SK-N-SH (cell line): ENCODE results near the gene MAP3K7. TPM values are rescaled to one million over a fixed set of nuclear protein-coding genes. Genes with fewer than 3 reads are reported as not detected.

Experiments
- CTCF ChIA-PET: fragments of 300-600, 350-600 bp; formaldehyde crosslinking; extraction: SDS; loops from one replicate; lab custom pipeline; 2021; lab: Yijun Ruan, JAX
- POLR2A ChIA-PET: fragments of 350-600 bp; sonication (Branson Sonifier 250); formaldehyde crosslinking; extraction: SDS; loops from one replicate; lab custom pipeline; 2020; ENCODE audit warnings: antibody characterized with exemption, inconsistent platforms; lab: Yijun Ruan, JAX
- DNase-seq: peaks from one replicate; pipeline ENCODE4 v3.0.0; 2012
- H2AFZ ChIP-seq: fragments of 200-600 bp; sonication (generic); 2 replicates; pipeline ENCODE4 v1.8.1; 2016; ENCODE audit warnings: antibody characterized with exemption, mild to moderate bottlenecking, low read depth
- H3F3A ChIP-seq: fragments of 200-600 bp; sonication (generic); replicated peaks from 2 replicates; pipeline ENCODE3; 2016; ENCODE audit warnings: antibody characterized with exemption, mild to moderate bottlenecking; ENCODE audit not compliant: insufficient read depth
- H3K27ac ChIP-seq, 2 experiments: fragments of 200-500 bp in 1 of 2; fragments of 200-600 bp in 1 of 2; sonication (Bioruptor generic) in 1 of 2; sonication (generic), shearing (Covaris generic) in 1 of 2; 2 replicates each; pipeline versions ENCODE4 v1.5.1 to v1.6.1; 2014 to 2016; ENCODE audit warnings: low read depth in 2 of 2, inconsistent platforms in 1 of 2, low read length in 1 of 2, mild to moderate bottlenecking in 1 of 2, mixed read lengths in 1 of 2
- H3K27me3 ChIP-seq: fragments of 200-600 bp; sonication (generic), shearing (Covaris generic); 2 replicates; pipeline ENCODE4 v1.6.1; 2016; ENCODE audit warnings: mixed run types; ENCODE audit not compliant: insufficient read depth
- H3K36me3 ChIP-seq, 2 experiments: fragments of 200-500 bp in 1 of 2; fragments of 200-600 bp in 1 of 2; sonication (Bioruptor generic) in 1 of 2; sonication (generic) in 1 of 2; replicated peaks in 1 of 2; 2 replicates each; pipeline versions ENCODE3 to v1.5.1; 2014 to 2016; ENCODE audit warnings: low read length in 1 of 2, mild to moderate bottlenecking in 1 of 2; ENCODE audit not compliant: insufficient read depth in 2 of 2, control insufficient read depth in 1 of 2
- H3K4me1 ChIP-seq, 2 experiments: fragments of 200-500 bp in 1 of 2; fragments of 200-600 bp in 1 of 2; sonication (Bioruptor generic) in 1 of 2; sonication (generic), shearing (Covaris generic) in 1 of 2; 2 replicates each; pipeline versions ENCODE4 v1.5.1 to v1.6.1; 2014 to 2016; ENCODE audit warnings: low read depth in 1 of 2, low read length in 1 of 2, mixed run types in 1 of 2; ENCODE audit not compliant: insufficient read depth in 2 of 2, control insufficient read depth in 1 of 2
- H3K4me2 ChIP-seq: fragments of 200-600 bp; sonication (generic), shearing (Covaris generic); 2 replicates; pipeline ENCODE4 v1.6.1; 2017; ENCODE audit warnings: mixed run types
- H3K4me3 ChIP-seq, 2 experiments: fragments of 200-500 bp in 1 of 2; fragments of 200-600 bp in 1 of 2; sonication (Bioruptor generic) in 1 of 2; sonication (generic), shearing (Covaris generic) in 1 of 2; 2 replicates each; pipeline versions ENCODE4 v1.5.1 to v1.8.1; 2014 to 2016; ENCODE audit warnings: low read depth in 2 of 2, inconsistent platforms in 1 of 2, low read length in 1 of 2, mild to moderate bottlenecking in 1 of 2, mixed read lengths in 1 of 2, moderate library complexity in 1 of 2
- H3K79me2 ChIP-seq: fragments of 200-600 bp; sonication (generic); 2 replicates; pipeline ENCODE4 v1.8.1; 2017; ENCODE audit warnings: mild to moderate bottlenecking; ENCODE audit not compliant: insufficient read depth
- H3K9ac ChIP-seq: fragments of 200-600 bp; sonication (generic); 2 replicates; pipeline ENCODE4 v1.6.1; 2017; ENCODE audit warnings: mixed run types
- H3K9me2 ChIP-seq: fragments of 200-600 bp; sonication (generic); 2 replicates; pipeline ENCODE4 v1.6.1; 2017; ENCODE audit warnings: mixed run types
- H3K9me3 ChIP-seq: fragments of 200-600 bp; sonication (generic); 2 replicates; pipeline ENCODE4 v1.6.1; 2017; ENCODE audit warnings: mixed run types, mild to moderate bottlenecking, moderate library complexity
- H4K20me1 ChIP-seq: fragments of 200-600 bp; sonication (generic); 2 replicates; pipeline ENCODE4 v1.6.1; 2017; ENCODE audit warnings: mild to moderate bottlenecking, mixed run types; ENCODE audit not compliant: insufficient read depth
- EZH2phosphoT487 ChIP-seq: fragments of 200-600 bp; sonication (generic); IDR thresholded peaks from 2 replicates; pipeline ENCODE4 v1.6.1; 2017; ENCODE audit warnings: low read depth, mixed run types, mild to moderate bottlenecking, antibody characterized with exemption, moderate library complexity, borderline replicate concordance
- FOXJ3 ChIP-seq: sonication (generic); formaldehyde crosslinking; IDR thresholded peaks from 2 replicates; pipeline ENCODE4 v1.5.1; 2020; ENCODE audit warnings: mild to moderate bottlenecking, missing genetic modification reagents
- FOXM1 ChIP-seq: IDR thresholded peaks from 2 replicates; pipeline ENCODE4 v1.4.0; 2012; ENCODE audit warnings: low read depth, mild to moderate bottlenecking
- GABPA ChIP-seq: IDR thresholded peaks from 2 replicates; pipeline ENCODE4 v1.4.0; 2012; ENCODE audit warnings: low read depth, mild to moderate bottlenecking
- MEF2A ChIP-seq: IDR thresholded peaks from 2 replicates; pipeline ENCODE4 v1.4.0; 2012; ENCODE audit warnings: low read depth, borderline replicate concordance
- MXI1 ChIP-seq: IDR thresholded peaks from 2 replicates; pipeline ENCODE4 v1.6.1; 2012; ENCODE audit warnings: mild to moderate bottlenecking, low read depth, low read length, improper control_type of control experiment
- POLR2AphosphoS5 ChIP-seq: IDR thresholded peaks from 2 replicates; pipeline ENCODE4 v1.6.1; 2012; ENCODE audit warnings: low read depth, low read length
- RAD21 ChIP-seq: IDR thresholded peaks from 2 replicates; pipeline ENCODE4 v1.6.1; 2012; ENCODE audit warnings: mild to moderate bottlenecking, low read length
- RFX5 ChIP-seq: IDR thresholded peaks from 2 replicates; pipeline ENCODE4 v1.6.1; 2012; ENCODE audit warnings: mild to moderate bottlenecking, improper control_type of control experiment, low read length
- RXRA ChIP-seq: IDR thresholded peaks from 2 replicates; pipeline ENCODE4 v1.4.0; 2012; ENCODE audit warnings: low read depth, mild to moderate bottlenecking, borderline replicate concordance
- TAF1 ChIP-seq: IDR thresholded peaks from 2 replicates; pipeline ENCODE4 v1.6.1; 2012; ENCODE audit warnings: low read depth, mild to moderate bottlenecking, low read length, moderate library complexity, borderline replicate concordance
- TEAD4 ChIP-seq: IDR thresholded peaks from 2 replicates; pipeline ENCODE4 v1.4.0; 2012; ENCODE audit warnings: mild to moderate bottlenecking, borderline replicate concordance; ENCODE audit not compliant: insufficient read depth
- WGBS: methylation state at CpG from one replicate; pipeline ENCODE4 v1.1.6; 2017; ENCODE audit warnings: low lambda C conversion rate; 5-methylcytosine and 5-hydroxymethylcytosine counted together
- polyA plus RNA-seq, 3 experiments: library from polyadenylated mRNA; depleted of rRNA; stranded (reverse); fragments of >200 nt; gene quantifications; 2 replicates each; pipeline ENCODE4 v1.2.3, GENCODE V29; 2012
- TF ChIP-seq, protein P1 (sequence below): fragments of 150-350 bp; IDR thresholded peaks from 2 replicates; pipeline ENCODE4 v1.6.1; 2016; ENCODE audit warnings: mild to moderate bottlenecking, low read depth, low read length
- TF ChIP-seq, protein P2 (sequence below): fragments of 150-350 bp; IDR thresholded peaks from 2 replicates; pipeline ENCODE4 v1.6.1; 2017; ENCODE audit warnings: antibody characterized with exemption, low read length, low read depth, borderline replicate concordance
- TF ChIP-seq, protein P3 (sequence below): IDR thresholded peaks from 2 replicates; pipeline ENCODE4 v1.4.0; 2012; ENCODE audit warnings: low read depth, borderline replicate concordance
- TF ChIP-seq, protein P4 (sequence below): IDR thresholded peaks from 2 replicates; pipeline ENCODE4 v1.4.0; 2012; ENCODE audit warnings: low read depth, borderline replicate concordance

The MAP3K7 gene
- polyA plus RNA-seq, 1 of the 3 experiments (the other 2 are of a cell fraction): 21.1 TPM

DNA sequence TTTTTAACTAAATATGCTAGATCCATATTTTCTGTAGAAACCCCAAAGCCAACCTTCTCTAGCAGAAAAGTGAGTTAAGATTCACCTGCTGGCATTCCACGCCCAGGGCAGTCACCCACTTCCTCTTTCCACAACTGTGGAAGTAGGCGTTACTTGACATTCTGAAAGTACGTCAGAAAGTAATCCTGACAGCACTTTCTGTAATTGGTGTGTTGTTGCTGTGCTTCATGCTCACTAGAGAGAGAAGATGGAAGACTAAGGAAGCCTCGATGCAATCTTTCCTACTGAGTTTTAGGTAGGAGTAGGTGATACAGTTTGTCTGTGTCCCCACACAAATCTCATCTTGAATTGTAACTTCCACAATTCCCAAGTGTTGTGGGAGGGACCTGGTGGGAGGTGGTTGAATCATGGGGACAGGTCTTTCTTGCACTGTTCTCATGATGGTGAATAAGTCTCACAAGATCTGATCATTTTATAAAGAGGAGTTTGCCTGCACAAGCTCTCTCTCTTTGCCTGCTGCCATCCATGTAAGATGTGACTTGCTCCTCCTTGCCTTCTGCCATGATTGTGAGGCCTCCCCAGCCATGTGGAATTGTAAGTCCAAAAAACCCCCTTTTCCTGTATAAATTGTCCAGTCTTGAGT, 101.1 kb downstream of the MAP3K7 start:
- Histone ChIP-seq H3K4me1 (no peaks in the 10 kb centered on the region), H3F3A (no peaks in the 10 kb centered on the region), H3K79me2 (no peaks in the 10 kb centered on the region), H2AFZ (no peak overlapping the region), H3K4me3 (no peak overlapping the region), H3K27ac (no peak overlapping the region), H3K9me3 (no peaks in the 10 kb centered on the region), H3K4me2 (no peak overlapping the region), H3K9me2 (no peaks in the 10 kb centered on the region), H3K27me3 (no peaks in the 10 kb centered on the region), H4K20me1 (no peaks in the 10 kb centered on the region), H3K9ac (no peak overlapping the region), H3K36me3 (no peaks in the 10 kb centered on the region)
- CTCF ChIA-PET: interaction anchor here (1.6 kb wide), 1 partner anchor 545 kb away, joined by 5 read pairs; no protein-coding TSS in a partner anchor
- POLR2A ChIA-PET: interaction anchor here (0.5 kb wide), 1 partner anchor 545 kb away, joined by 3 read pairs; no protein-coding TSS in a partner anchor
- no peak for DNase-seq
- WGBS: 76% methylated on average over 4 of the region's 4 CpGs
- TF ChIP-seq RFX5 (no peak), GABPA (no peak), TAF1 (no peak), MXI1 (no peak), RXRA (no peak), RAD21 (no peak), POLR2AphosphoS5 (no peak), MEF2A (no peak)
- TF ChIP-seq, protein P1, sequence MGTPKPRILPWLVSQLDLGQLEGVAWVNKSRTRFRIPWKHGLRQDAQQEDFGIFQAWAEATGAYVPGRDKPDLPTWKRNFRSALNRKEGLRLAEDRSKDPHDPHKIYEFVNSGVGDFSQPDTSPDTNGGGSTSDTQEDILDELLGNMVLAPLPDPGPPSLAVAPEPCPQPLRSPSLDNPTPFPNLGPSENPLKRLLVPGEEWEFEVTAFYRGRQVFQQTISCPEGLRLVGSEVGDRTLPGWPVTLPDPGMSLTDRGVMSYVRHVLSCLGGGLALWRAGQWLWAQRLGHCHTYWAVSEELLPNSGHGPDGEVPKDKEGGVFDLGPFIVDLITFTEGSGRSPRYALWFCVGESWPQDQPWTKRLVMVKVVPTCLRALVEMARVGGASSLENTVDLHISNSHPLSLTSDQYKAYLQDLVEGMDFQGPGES: no peak
- TF ChIP-seq, protein P2, sequence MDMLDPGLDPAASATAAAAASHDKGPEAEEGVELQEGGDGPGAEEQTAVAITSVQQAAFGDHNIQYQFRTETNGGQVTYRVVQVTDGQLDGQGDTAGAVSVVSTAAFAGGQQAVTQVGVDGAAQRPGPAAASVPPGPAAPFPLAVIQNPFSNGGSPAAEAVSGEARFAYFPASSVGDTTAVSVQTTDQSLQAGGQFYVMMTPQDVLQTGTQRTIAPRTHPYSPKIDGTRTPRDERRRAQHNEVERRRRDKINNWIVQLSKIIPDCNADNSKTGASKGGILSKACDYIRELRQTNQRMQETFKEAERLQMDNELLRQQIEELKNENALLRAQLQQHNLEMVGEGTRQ: no peak

DNA sequence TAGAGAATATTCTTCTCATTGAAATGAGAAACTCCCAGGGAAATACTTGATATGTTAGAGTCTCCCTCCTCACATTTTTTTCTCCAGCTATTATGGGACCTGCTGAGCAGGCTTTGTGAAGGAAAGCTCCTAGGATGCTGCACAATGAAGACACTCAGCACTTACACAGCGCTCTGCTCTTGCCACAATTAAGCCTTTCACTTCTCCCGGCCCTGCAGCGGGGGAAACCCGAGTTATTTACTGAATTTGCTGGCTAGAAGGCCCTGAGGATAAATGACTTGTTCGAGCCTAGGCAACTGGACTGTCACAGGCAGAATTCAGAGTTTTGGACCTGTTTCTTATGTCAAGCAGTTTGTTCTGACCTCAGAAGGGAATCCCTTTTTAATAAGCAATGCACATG, 102.0 kb downstream of the MAP3K7 start:
- Histone ChIP-seq H3K36me3 (no peaks in the 10 kb centered on the region), H3K27ac (no peak overlapping the region), H3F3A (no peaks in the 10 kb centered on the region), H4K20me1 (no peaks in the 10 kb centered on the region), H3K4me2 (no peak overlapping the region), H3K9me2 (no peaks in the 10 kb centered on the region), H3K4me1 (no peaks in the 10 kb centered on the region), H3K27me3 (no peaks in the 10 kb centered on the region), H3K79me2 (no peaks in the 10 kb centered on the region), H3K9ac (no peak overlapping the region), H3K4me3 (no peak overlapping the region; a peak in 1 of 4 replicates), H2AFZ (no peak overlapping the region), H3K9me3 (no peaks in the 10 kb centered on the region)
- POLR2A ChIA-PET: no interaction called here
- CTCF ChIA-PET: interaction anchor here (2.8 kb wide), 1 partner anchor 544 kb away, joined by 9 read pairs; no protein-coding TSS in a partner anchor
- 74% methylated on average over 5 of the region's 5 CpGs for WGBS
- TF ChIP-seq FOXM1 (no peak), FOXJ3 (CRISPR knock-in tag) (no peak), GABPA (no peak), EZH2phosphoT487 (no peak), RFX5 (no peak), TEAD4 (no peak), POLR2AphosphoS5 (no peak), MEF2A (no peak)
- TF ChIP-seq, protein P3, sequence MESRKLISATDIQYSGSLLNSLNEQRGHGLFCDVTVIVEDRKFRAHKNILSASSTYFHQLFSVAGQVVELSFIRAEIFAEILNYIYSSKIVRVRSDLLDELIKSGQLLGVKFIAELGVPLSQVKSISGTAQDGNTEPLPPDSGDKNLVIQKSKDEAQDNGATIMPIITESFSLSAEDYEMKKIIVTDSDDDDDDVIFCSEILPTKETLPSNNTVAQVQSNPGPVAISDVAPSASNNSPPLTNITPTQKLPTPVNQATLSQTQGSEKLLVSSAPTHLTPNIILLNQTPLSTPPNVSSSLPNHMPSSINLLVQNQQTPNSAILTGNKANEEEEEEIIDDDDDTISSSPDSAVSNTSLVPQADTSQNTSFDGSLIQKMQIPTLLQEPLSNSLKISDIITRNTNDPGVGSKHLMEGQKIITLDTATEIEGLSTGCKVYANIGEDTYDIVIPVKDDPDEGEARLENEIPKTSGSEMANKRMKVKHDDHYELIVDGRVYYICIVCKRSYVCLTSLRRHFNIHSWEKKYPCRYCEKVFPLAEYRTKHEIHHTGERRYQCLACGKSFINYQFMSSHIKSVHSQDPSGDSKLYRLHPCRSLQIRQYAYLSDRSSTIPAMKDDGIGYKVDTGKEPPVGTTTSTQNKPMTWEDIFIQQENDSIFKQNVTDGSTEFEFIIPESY: no peak
- TF ChIP-seq, protein P4, sequence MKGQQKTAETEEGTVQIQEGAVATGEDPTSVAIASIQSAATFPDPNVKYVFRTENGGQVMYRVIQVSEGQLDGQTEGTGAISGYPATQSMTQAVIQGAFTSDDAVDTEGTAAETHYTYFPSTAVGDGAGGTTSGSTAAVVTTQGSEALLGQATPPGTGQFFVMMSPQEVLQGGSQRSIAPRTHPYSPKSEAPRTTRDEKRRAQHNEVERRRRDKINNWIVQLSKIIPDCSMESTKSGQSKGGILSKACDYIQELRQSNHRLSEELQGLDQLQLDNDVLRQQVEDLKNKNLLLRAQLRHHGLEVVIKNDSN: no peak
- no peak for DNase-seq
